HG02840 (cell line): Measurements from ENCODE around the gene CFDP1.

Experiments
- ATAC-seq: cut with Tn5 transposase; IDR thresholded peaks from one replicate; pipeline ENCODE4 v1.9.1; 2021; ENCODE audit warnings: mild to moderate bottlenecking, moderate library complexity, moderate number of reproducible peaks; ENCODE audit not compliant: unreplicated experiment, low FRiP score

CFDP1 gene

DNA sequence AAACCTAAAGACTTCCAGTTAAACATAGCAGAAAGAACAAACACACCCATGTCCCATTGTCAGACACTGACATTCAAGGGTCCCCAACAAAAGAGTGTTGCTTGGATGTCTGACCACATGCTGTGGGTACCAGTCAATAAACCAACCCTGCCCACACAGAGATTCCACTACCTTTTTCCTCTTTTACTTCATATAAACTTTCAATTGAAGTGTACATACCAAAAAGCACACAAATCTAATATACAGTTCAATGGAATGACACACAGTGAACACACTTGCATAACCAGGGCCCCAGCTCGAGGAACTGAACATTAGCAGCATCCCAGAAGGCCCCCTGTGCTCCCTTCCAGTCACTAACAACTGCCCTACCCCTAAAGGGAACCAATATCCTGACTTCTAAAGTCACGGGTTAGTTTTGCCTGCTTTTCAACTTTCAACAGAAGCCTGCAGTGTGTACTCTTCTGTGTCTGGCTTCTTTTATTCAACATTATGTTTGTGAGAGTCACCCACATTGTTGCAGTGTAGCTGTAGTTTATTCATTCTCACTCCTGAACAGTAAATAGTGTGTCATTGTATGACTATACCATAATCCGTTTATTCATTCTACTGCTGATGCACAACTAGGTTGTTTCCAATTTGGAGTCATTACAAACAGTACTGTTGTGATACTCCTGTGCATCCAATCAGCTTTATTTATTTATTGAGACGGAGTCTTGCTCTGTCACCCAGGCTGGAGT lies 18.0 kb downstream of the CFDP1 start:
- no peak for ATAC-seq

DNA sequence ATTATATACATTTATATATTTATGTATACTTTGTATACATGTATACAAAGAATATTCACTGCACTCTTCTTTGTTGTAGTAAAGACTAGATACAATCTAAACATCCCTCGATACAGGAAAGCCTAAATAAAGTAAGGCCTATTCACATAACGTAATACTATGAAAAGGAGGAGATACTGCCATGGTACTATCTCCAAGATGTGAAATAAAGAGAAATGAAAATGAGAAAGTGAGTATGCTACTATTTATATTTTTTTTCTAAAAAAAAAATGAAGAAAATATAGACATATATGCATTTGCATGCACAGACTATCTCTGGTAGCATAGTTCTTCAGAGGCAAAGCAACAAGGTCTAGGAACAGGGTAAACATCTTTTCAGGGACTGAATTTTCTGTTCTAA lies 19.4 kb downstream of the CFDP1 start:
- ATAC-seq = no peak

DNA sequence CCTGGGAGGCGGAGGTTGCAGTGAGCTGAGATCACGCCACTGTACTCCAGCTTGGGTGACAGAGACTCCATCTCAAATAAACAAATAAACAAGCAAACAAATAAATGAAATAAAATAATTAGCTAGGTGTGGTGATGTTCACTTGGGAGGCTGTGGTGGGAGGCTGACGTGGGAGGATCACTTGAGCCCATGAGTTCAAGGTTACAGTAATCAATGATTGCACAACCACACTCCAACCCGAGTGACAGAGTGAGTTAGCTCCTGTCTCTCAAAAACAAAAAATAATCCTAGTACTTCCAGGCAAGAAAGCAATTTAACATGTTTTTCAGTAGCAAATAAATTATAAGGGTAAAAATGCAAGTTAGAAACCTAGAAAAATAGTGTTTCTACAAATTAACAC lies 26.4 kb downstream of the CFDP1 start:
- ATAC-seq = no peak

DNA sequence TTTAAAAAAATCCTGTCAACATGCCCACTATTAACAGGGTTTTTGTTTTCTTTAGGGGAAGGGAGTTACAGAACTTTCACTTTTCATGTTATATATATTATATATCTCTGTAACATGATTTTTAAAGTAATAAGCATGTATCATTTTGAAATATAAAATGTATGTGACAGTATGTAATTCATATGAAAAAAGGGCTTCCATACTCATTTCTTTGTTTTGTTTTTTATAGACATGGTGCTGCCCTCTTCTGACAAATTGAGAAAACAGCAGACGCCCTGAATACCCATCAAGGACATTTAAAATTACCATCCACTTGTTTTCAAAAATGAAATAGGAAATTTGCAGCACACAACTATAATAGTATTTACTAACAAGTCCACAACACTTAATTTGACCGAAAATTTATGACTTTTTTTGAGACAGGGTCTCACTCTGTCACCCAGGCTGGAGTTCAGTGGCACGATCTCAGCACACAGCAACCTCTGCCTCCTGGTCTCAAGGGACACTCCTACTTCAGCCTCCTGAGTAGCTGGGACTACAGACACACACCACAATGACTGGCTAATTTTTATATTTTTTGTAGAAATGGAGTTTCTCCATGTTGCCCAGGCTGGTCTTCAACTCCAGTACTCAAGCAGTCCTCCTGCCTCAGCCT lies 30.4 kb downstream of the CFDP1 start:
- ATAC-seq = no peak

DNA sequence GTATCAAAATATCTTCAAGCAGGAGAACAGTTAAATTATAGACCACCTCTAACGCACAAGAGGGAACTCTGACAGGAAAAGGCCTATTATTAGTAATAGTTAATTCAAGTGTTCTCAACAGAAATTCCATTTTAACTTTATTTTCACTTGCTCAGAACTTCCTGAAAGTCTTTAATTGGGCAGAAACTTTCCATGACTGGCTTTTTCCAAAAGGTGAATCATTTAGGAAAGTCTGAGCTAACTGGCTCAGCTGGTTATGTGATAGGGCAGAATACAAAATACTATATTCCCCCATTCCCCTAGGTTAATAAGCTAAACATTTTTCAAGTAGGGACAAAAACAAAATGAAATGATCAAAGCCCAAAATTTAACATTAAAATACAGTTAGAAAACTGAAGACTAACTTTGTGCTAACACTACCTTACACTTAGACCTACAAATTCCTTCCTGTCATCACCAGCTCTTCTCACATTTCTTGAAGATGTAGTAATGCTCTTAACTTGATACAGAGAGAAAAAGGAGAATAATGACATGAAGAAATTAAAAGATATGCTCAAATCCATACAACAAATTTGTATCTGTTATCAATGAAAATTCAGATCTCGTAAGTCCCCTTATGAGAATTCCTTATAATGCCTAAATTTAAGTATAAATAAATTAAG lies 31.0 kb downstream of the CFDP1 start:
- ATAC-seq = no peak

DNA sequence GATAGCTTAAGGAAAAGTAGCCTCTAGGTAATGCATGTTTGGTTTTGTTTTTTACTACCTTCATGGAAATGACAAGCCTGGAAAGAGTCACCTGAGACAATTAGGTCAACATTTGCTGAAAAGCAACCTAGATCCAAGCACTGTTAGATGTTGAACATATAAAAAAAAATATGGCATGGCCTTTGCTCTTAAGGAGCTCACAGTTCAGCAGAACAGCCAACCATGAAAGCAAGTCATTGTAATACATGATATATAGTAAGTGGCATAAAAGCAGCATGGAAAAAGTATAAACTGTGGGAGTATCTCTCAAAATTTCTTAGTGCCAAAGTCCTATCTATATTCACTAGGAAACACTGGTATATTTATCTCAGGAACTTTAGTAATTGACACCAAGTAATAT lies 31.6 kb downstream of the CFDP1 start:
- no peak for ATAC-seq

DNA sequence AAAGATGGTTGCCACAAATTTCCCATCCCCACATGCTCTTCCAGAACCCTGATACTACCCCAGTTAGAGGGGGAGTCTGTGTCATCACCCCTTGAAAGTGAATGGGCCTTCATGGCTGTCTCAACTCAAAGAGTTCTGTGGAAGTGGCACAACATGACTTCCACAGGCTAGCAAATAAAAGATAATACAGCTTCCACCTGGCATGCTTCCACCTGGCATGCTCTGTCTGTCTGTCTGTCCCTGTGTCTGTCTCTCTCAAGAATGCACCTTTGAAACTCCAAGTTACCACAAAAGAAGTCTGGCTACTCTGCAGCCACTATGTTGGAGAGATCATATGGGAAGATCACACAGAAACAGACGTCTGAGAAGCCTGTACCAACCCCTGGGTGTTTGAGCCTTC lies 35.0 kb downstream of the CFDP1 start:
- no peak for ATAC-seq

DNA sequence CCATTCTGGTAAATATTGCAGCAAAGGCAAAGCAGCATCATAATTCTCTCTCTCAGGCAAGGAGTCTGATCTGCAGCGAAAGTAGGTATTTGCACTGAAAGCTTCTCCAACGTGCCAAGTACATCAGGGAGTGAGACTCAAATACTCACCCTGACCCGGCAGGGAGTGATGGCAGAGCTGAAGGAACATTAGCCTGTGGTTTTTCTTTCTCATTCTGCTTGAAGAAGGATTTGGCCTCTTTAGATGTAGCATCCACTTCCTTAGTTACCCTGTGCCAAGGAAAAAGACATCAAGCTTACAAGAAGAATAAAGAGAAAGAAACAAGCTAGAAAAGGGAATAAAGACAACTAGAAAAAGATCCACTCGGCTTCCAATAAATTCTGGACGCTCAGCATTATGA lies 38.4 kb downstream of the CFDP1 start:
- ATAC-seq = no peak

DNA sequence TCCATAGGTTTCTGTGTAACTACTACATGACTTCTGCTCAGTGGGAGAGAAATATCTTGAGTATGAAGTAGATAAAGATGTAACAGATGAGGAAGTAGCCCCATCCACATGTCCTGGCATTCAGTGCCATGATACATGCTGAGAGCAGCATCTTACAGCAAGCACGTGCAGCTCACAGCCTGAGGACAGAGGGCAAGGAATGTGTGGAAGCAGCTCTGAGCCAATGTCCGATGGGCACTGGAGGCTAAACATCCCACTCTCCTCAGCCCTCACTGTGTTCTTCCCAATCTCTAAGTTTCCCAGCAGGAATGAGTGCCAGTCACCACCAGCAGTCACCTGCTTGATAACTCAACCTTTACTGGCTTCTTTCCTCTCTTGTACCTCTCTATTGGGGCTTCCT lies 40.4 kb downstream of the CFDP1 start:
- no peak for ATAC-seq

DNA sequence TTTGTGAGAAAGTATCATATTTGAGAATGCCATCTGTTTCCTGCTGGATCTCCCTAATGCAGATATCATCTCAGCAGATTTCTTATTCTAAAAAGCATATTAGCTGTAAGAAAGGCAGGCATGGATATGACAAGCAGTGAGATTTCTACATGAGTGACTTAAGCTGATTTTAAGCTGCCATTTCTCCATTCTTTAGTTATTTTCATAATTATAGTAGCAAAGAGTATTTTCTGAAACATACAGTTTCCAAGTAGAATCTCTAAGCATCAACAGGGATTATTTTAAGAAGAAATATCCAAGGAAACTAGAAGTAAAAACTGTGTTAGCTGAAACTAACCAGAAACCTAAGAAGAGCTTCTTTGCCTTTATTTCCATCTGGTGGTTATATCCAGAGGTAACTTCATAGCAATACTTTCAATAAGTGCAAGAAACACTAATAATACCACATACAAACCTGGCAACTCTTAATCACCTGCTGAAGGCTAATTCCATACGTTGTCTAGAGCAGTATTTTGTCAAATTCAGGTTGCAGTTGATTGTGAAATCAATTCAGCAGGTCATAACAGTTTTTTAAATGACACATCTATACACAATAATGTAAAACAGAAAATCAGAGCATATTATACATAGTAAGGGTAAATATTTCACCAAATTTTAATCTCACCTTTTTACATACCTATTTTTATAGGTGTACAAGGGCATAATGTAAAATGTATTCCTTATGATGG lies 42.2 kb downstream of the CFDP1 start:
- no peak for ATAC-seq

DNA sequence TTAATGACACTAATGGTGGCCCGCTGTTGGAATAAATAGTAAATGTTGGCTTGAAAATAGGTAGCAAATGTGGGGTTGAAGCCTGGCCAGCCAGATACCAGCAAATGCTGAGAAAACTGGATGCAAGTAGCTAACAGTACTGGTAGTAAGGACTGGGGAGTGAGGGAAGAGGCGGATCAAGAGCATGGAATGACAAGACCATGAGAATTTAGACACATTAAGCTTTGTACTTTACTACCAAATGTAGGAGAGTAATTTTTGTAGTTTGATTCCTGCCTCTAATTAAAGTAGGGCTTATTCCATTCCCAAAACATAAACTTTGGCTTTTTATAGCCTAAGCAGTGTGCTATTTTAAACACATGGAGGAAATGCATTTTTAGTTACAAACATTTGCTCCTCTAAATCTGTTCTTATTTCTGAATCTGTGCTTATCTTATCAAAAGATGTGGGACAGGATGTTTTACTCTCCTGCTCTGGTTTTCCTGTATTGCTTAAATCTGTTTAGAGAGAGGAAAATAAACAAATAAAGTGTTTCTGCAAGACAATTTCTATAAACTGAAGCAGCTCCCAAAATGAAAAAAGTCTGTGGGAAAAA lies 44.1 kb downstream of the CFDP1 start:
- ATAC-seq = no peak

DNA sequence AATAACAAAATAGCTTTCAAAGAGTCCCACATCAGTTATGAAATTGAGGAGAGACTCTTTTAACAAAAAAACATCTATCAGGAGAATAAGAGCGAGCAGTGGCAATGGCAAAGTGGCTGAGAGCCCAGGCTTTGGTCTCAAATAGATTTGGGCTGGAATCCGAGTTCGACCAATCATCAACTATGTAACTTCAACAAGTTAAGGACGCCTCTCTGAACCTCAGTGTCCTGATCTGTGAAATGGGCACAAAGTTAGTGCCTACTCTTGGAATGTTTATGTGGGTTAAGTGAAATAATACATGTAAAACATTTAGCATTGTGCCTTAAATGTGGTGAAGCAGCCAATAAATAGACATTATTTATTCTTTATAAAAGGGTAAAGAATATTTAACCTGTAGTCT lies 45.4 kb downstream of the CFDP1 start:
- no peak for ATAC-seq

DNA sequence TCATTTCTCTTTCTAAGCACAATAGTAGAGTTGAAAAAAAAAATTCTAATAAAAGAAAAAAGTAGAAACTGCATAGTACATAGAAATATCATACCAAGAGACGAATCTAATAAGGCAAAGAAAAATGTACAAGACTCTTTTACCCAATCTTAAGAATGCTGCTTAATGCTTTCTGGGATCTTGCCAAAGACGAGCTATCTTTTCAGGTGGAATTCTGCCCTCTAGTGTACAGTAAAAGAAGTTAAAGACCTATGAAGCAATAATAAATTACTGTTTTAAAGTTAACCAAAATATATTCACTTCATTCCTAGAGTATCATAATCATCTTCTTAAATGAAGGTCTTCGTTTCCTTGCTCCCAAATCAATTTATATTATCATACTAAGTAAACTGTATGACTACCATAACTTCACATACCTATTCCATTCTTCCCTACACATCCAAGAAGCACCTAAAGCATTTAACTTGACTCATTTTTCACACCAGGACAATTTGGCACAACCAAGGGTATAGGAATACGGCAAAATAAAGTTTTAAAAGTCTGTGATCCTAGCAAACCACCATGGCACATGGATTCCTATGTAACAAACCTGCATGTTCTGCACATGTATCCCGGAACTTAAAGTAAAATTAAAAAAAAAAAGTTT lies 47.7 kb downstream of the CFDP1 start:
- ATAC-seq = no peak

DNA sequence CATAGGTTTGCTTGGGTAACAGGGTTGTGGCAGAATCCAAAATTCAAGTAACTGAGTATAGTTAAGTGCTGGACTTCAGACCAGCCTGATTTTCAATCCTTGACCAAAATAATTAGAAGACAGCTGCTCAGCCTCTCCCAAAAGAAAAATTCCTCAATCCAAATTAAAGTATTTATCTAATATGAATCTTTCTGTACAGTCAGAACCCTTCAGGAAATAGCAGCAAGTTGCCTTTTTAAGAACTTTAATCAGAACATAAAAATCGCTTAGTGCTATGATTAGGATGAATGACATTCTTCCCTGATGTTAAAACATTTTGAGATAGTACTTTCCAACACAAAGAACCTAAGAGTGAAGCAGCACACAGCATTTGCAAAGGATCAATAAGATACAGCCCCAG lies 50.2 kb downstream of the CFDP1 start:
- ATAC-seq = no peak

DNA sequence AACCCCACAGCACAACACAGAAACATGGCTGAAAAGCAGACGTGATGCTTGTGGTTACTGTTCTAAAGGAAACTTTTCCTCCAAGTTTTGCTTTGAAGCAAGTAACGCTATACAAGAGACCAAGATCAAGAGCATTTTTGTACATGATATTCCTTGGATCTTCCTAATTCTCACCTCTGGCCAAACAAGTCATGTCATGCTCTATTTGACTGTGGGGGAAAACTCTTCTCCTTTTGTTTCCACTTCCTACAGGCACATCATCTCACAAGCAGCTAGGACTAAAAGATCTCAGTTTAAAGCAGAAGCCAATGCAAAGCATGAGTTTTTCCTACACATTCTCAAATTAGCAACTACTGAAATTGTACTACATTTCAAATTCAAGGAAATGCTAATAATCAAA lies 50.7 kb downstream of the CFDP1 start:
- no peak for ATAC-seq

DNA sequence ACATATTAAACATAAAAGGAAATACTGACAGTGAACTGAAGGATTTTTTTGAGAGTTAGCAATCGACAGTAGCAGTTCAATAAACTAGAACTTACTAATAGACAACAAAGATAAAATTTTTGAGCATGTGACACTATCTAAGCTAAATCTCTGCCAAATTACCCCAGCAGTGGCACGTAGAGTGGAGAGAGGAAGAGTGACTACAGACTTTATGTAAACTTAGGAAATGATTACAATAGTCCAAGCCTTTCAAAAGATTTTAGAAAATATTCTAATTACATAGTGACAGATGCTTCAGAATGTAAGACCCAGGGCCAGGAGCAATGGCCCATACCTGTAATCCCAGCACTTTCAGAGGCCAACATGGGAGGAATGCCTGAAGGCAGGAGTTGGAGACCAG lies 52.4 kb downstream of the CFDP1 start:
- no peak for ATAC-seq

DNA sequence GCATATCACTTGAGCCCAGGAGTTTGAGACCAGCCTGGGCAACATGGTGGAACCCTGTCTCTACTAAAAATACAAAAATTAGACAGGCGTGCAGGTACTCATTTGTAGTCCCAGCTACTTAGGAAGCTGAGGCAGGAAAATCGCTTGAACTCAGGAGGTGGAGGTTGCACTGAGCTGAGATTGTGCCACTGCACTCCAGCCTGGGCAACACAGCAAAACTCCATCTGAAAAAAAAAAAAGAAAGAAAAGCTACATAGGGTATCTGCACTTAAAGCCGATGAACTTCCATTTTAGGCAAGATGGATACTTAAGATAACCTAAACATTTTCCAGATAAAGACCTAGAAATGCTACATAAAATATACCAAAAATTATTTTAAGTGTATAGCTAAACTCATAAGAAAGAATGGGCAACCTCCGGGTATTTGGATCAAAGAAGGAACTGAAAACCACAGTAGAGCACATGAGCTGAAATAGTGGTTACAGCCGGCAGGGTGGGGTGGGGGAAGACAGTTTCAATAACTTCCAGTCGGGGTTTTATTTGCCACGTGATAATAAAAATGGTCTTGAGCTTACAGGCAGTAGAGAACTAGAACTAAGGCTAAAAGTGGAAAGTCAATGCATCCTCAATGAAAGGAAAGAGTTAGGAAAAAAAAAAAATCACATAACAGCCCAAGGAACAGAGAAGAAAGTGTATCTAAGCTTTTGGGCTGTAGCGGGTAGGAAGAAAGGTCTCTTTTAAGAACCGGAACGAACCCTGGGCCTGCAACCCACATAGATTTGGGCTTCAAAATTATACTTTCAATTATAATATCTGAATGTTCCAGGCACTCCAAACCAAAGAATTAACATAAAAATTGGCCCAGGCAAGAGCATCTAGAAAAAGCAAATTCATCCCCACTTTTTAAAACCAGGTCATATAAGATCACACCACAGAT lies 53.1 kb downstream of the CFDP1 start:
- ATAC-seq = peak; percentile 60

DNA sequence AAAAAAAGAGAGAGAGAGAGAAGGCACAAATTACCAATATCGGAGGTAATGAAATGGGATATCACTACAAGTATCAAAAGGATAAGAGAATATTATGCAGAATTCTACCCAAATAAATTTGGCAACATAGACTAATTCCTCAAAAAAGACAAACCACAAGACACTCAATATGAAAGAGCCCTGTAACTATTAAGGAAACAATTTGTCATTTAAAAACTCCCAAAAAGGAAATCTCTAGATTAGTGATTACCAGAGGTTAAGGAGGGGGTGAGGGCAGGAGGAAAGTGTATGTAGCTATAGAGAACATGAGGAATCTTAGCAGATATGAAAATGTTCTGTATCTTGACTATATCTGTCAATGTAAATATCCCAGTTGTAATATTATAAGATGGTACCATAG lies 54.0 kb downstream of the CFDP1 start:
- ATAC-seq = peak; percentile 56

DNA sequence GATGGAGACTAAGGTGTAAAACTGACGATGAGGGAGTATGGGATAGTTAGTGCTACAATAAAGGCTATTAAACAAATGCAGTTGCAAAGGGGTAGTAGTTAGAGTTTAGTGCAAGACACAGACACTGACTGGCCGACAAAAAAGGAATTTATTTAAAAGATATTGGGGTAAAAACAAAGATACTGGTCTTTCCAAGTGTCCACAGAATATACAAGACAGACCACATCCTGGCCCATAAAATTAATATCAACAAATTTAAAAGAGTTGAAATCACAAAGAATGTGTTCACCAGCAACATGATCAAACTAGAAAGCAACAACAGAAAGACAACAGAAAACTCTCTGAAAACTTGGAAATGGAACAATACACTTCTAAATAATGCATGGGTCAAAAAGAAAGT lies 54.7 kb downstream of the CFDP1 start:
- ATAC-seq = no peak
